Activated CD8-positive, alpha-beta memory T cell treated with anti-CD3 and anti-CD28 coated beads, Interleukin-2, amount 10 ng/mL, durations not matched to agents 7 days and 5 days (primary cell): ENCODE results near the gene TMEM151B. TPM values are rescaled to one million over a fixed set of nuclear protein-coding genes. Genes with fewer than 3 reads are reported as not detected.

Experiments used
- ATAC-seq: fragments of 150-1000 bp; cut with Tn5 transposase; one replicate; pipeline ENCODE4 v1.10.0; 2021; ENCODE audit warnings: moderate library complexity
- CTCF ChIA-PET: fragments of 350-600 bp; sonication (Branson Sonifier 250); formaldehyde crosslinking; loops from one replicate; lab custom pipeline; 2021; ENCODE audit warnings: antibody characterized with exemption; lab: Charles Lee
- DNase-seq: peaks from one replicate; pipeline ENCODE4 v3.0.0-alpha.2; 2020
- H3K27ac Mint-ChIP-seq: one replicate; pipeline ENCODE4 v1.8.0; 2021; ENCODE audit warnings: mild to moderate bottlenecking, mixed read lengths
- H3K27me3 Mint-ChIP-seq: one replicate; pipeline ENCODE4 v1.8.0; 2021; ENCODE audit warnings: mixed read lengths
- H3K36me3 Mint-ChIP-seq: one replicate; pipeline ENCODE4 v1.8.0; 2021; ENCODE audit warnings: mild to moderate bottlenecking, mixed read lengths
- H3K4me1 Mint-ChIP-seq: one replicate; pipeline ENCODE4 v1.8.0; 2021; ENCODE audit warnings: mixed read lengths
- H3K4me3 Mint-ChIP-seq: one replicate; pipeline ENCODE4 v1.8.0; 2021; ENCODE audit warnings: mild to moderate bottlenecking, moderate library complexity, mixed read lengths
- H3K9me3 Mint-ChIP-seq: one replicate; pipeline ENCODE4 v1.8.0; 2022; ENCODE audit warnings: low read depth, mixed read lengths
- total RNA-seq, 2 experiments: library from RNA; stranded (reverse); gene quantifications; one replicate each; pipeline ENCODE4 v1.2.3, GENCODE V29; 2021

The TMEM151B gene
- total RNA-seq, 2 experiments from 2014 or later: 0.06 TPM; not detected in 1

DNA sequence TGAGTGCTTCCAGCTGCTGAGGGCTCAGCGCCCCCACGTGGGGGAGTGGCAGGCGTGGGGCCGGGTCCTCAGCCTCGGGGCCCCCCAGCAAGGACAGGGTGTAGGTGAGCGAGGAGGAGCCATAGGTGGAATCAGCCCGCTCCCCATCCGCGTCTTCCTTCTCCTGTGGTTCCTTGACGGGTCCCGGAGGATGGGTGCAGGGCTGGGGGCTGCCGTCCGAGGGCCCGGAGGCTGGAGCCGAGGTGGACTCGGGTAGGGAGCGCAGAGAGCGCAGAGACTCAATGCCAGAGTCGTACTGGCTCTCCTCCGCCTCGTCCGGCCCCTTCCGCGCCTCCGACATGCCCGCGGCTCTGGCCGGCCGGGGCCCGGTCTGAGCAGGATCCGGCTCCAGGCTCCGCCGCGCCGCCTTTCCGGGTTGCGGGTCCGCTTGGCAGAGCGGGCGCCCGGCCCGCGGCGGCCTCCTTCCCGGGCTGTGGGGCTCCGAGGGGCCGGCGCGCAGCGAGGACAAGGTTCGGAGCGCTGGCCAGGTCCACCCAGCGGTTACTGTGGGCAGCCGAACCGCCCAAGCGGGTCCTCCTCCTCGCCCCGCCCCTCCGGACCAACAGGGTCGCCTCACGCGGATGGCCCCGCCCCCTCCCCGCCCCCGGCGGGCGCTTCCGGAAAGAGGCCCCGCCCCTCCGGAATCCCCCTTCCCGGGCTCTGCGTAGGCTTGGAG lies 5.1 kb upstream of the TMEM151B start, which contains the start of gene NFKBIE:
Gene NFKBIE, minus strand, starts transcription at position 545 of the 715 bp plus-strand sequence. Its CDS starts 205 bp downstream, at position 340.
- ATAC-seq: peak; percentile 74
- H3K36me3 Mint-ChIP-seq: peaks cover 18% of the 10 kb centered on the region
- peaks cover 60% of the 10 kb centered on the region for H3K4me1 Mint-ChIP-seq
- H3K27me3 Mint-ChIP-seq: peaks cover 18% of the 10 kb centered on the region
- no peaks in the 10 kb centered on the region for H3K9me3 Mint-ChIP-seq
- peak within 1 kb of the TSS; percentile 96 for H3K27ac Mint-ChIP-seq
- CTCF ChIA-PET: interaction anchor here (0.7 to 7.0 kb wide), 14 partner anchors 8 to 133 kb away, joined by 3 to 94 read pairs (median 6); partner anchors contain the start of genes AARS2, HSP90AB1, SLC35B2 and SPATS1
- peak; percentile 94 for DNase-seq
- peak within 1 kb of the TSS; percentile 97 for H3K4me3 Mint-ChIP-seq

DNA sequence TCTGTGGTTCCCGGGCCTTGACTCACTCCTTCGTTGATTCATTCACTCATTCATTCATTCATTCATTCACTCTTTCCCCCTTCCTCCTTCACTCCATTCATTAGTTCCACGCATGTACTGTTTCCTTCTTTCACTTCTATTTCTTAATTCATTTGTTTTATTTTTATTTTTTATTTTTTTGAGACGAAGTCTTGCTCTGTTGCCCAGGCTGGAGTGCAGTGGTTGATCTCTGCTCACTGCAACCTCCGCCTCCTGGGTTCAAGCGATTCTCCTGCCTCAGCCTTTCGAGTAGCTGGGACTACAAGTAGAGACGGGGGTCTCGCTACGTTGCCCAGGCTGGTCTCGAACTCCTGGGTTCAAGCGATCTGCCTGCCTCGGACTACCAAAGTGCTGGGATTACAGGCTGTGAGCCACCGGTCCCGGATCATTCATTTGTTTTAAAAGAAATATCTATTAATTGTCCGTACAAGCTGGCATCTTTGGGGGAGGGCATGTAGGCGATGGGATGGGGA lies 4.5 kb upstream of the TMEM151B start:
- H3K27ac Mint-ChIP-seq: peak overlapping the region; percentile 93
- ATAC-seq: no peak
- CTCF ChIA-PET: interaction anchor here (1.0 to 7.0 kb wide), 8 partner anchors 9 to 93 kb away, joined by 4 to 94 read pairs (median 13); partner anchors contain the start of genes AARS2, HSP90AB1, SLC35B2 and SPATS1
- no peaks in the 10 kb centered on the region for H3K9me3 Mint-ChIP-seq
- peaks cover 18% of the 10 kb centered on the region for H3K27me3 Mint-ChIP-seq
- H3K4me3 Mint-ChIP-seq: peak overlapping the region; percentile 97
- no peak for DNase-seq
- peaks cover 58% of the 10 kb centered on the region for H3K4me1 Mint-ChIP-seq
- H3K36me3 Mint-ChIP-seq: peaks cover 13% of the 10 kb centered on the region

DNA sequence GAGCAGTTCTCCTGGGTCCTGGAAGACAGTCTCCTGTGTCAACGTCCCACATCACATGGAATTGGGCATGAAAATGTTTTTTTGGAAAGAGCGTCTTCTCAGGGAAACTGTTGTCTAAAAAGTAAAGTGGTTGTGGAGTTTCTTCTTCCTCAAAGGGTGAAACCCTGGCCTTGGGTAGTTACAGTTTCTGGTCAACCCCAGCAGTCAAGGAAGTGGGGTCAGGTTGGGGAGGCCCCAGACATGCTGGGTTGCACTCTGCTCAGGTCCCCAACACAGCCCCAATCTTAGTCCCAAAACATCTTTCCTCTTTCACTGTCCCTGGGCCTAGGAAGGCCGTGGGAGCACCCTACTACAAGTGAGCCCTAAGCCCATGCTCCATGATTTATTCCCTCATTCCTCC lies 3.9 kb upstream of the TMEM151B start:
- ATAC-seq: no peak
- peak; percentile 69 for DNase-seq
- H3K36me3 Mint-ChIP-seq: peaks cover 7% of the 10 kb centered on the region
- peak overlapping the region; percentile 97 for H3K4me3 Mint-ChIP-seq
- peak overlapping the region; percentile 93 for H3K27ac Mint-ChIP-seq
- no peaks in the 10 kb centered on the region for H3K9me3 Mint-ChIP-seq
- H3K27me3 Mint-ChIP-seq: peaks cover 22% of the 10 kb centered on the region
- CTCF ChIA-PET: interaction anchor here (0.7 to 7.0 kb wide), 12 partner anchors 10 to 200 kb away, joined by 3 to 94 read pairs (median 12); partner anchors contain the start of genes AARS2, HSP90AB1, SLC35B2 and SPATS1
- peaks cover 53% of the 10 kb centered on the region for H3K4me1 Mint-ChIP-seq

DNA sequence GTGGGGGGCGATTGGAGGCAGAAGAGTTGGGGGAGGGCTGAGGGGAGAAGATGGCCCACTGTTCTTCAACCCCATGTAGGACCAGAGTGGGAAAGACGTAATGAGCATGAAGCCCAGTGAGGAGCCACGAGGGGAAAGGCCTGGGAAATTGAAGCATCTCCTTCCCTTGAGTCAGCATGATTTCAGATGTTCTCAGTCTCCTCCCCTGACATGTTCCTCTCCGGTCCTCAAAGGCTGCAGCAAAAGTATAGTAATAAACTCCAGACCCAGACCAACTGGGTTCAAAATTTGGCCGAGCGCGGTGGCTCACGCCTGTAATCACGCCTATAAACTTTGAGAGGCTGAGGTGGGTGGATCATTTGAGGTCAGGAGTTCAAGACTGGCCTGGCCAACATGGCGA lies 3.0 kb upstream of the TMEM151B start:
- DNase-seq (no peak), ATAC-seq (no peak)
- CTCF ChIA-PET: interaction anchor here (0.7 to 7.0 kb wide), 21 partner anchors 11 to 199 kb away, joined by 3 to 94 read pairs (median 7); partner anchors contain the start of genes AARS2, HSP90AB1, SLC29A1 and SLC35B2
- Mint-ChIP-seq H3K36me3 (peaks cover 7% of the 10 kb centered on the region), H3K4me1 (peaks cover 44% of the 10 kb centered on the region), H3K9me3 (no peaks in the 10 kb centered on the region), H3K27me3 (peaks cover 31% of the 10 kb centered on the region), H3K27ac (no peak overlapping the region), H3K4me3 (no peak overlapping the region)

DNA sequence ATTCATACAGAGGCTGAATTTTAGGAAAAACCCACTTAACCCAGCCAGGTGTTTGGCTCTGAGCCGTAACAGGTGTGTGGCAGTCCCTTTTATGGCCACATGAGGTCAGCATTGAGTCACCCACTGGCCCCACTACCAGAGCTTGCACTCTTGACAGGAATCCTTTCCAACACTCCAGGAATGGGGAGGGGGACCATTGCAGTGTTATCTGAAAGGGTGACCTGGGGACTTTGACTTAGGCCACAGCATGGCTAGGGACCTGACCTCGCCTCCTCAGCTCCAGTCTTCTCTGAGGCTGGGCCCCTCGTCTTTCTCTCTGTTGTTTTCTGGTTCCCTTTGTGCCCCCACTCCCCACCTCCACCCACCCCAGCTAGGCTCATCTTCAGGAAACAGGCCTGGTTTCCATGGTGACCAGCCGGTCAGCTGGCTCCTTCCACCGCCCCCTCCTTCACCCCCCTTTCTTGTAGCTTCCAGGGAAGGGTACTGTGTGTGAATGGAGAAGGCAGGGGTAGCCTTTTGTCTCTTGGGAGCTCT lies 2.1 kb upstream of the TMEM151B start:
- Mint-ChIP-seq H3K27me3 (peaks cover 40% of the 10 kb centered on the region), H3K4me1 (peaks cover 37% of the 10 kb centered on the region), H3K36me3 (peaks cover 6% of the 10 kb centered on the region), H3K4me3 (no peak overlapping the region), H3K9me3 (no peaks in the 10 kb centered on the region), H3K27ac (no peak overlapping the region)
- CTCF ChIA-PET: interaction anchor here (0.7 to 7.0 kb wide), 25 partner anchors 11 to 198 kb away, joined by 3 to 94 read pairs (median 5); partner anchors contain the start of genes AARS2, HSP90AB1, SLC29A1 and SLC35B2
- DNase-seq (peak; percentile 74), ATAC-seq (no peak)

DNA sequence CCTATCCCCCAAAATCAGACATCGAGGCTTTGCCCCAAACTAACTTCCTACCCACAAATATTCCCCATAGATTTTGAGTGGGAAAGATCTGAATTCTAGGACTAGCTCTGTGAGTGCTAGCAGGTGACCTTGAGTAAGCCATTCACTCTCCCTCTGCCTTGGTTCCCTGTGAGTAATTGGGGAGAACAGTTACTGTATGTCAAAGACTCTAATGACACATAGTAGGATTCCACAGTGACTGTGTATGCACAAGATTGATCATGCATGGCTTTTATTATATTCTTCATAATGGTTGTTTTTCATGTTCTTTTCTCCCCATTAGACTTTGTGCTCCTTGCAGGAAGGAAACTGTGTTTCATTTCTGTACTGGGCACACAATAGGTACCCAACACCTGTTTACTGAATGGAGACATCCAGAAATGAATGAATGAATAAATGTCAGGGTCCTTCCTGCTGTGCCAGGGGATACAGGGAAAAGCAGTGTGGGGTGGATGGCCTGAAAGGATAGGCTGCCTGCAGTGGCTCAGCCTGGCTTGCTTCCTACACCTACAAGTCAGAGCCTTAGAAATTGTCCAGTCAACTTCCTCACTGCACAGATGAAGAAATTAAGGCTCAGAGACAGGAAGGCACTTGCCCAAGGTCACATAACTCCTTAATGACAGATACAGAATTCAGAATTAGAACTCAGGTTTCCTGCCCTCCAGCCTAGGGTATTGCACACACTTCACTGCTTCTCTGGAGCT lies 901 bp upstream of the TMEM151B start:
- H3K27me3 Mint-ChIP-seq: peaks cover 50% of the 10 kb centered on the region
- ATAC-seq (no peak), DNase-seq (no peak)
- no peaks in the 10 kb centered on the region for H3K36me3 Mint-ChIP-seq
- no peak overlapping the region for H3K27ac Mint-ChIP-seq
- CTCF ChIA-PET: interaction anchor here (1.0 to 7.0 kb wide), 10 partner anchors 9 to 117 kb away, joined by 3 to 94 read pairs (median 14); partner anchors contain the start of genes SLC35B2 and SPATS1
- H3K9me3 Mint-ChIP-seq: no peaks in the 10 kb centered on the region
- no peak overlapping the region for H3K4me3 Mint-ChIP-seq
- H3K4me1 Mint-ChIP-seq: peaks cover 37% of the 10 kb centered on the region

DNA sequence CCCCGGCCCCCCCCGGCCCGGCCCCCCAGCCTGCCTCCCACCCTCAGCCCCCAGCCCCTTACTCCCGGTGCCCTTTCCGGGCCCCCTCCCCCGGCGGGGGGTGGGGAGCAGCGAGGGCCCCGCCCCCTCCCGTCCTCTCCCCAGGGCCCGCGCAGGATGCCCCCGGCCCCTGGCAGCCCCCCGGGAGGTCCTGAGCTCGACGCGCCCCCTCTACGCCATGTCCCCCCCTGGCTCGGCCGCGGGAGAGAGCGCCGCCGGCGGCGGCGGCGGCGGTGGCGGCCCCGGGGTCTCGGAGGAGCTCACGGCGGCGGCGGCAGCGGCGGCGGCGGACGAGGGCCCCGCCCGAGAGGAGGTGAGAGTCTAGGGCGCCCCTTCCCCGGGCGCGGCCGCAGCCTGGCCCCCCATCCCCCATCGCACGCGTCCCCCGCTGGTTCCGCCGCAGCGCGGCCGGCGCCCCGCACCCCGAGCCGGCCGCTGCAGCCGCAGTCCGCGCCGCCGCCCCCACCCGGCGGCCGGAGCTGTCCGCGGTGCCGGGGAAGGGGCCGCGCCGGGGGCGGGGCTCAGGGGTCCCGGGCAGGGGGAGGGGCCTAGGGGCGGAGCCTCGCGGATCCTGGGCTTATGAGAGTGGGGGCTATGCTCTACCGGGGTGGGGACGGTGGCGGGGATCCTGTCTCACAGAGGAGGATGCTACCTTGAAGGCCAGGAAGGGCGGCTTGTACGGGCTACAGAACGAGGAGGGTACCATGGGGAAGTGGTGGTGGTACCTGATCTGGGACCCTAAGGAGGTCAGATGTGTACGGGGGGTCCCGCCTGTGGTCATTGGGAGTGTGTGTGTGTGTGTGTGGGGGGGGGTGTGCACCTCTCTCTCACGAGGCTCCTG lies 516 bp downstream of the TMEM151B start:
- no peaks in the 10 kb centered on the region for H3K9me3 Mint-ChIP-seq
- no peak overlapping the region for H3K27ac Mint-ChIP-seq
- peak; percentile 14 for ATAC-seq
- CTCF ChIA-PET: interaction anchor here (0.6 to 7.0 kb wide), 5 partner anchors 34 to 617 kb away, joined by 3 to 94 read pairs (median 4); partner anchors contain the start of gene AARS2
- peaks cover 59% of the 10 kb centered on the region for H3K27me3 Mint-ChIP-seq
- H3K4me1 Mint-ChIP-seq: peaks cover 35% of the 10 kb centered on the region
- DNase-seq: no peak
- H3K36me3 Mint-ChIP-seq: no peaks in the 10 kb centered on the region
- peak overlapping the region; percentile 28 for H3K4me3 Mint-ChIP-seq

DNA sequence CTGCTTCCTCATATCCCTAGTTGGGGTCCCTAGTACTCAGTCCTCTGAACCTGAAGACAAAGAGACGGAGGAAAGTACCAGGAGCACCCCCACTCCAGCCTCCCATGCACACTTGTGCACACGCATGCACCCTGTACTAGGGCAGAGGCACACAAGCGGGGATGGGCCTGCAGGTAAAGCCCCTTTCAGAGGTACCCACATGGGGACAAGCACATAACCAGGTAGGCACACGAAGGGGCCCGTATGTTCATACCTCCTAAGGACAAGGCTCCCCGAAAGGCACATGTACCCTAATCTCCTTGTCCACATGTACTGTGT lies 1.1 kb downstream of the TMEM151B start:
- H3K27ac Mint-ChIP-seq: no peak overlapping the region
- ATAC-seq (no peak), DNase-seq (no peak)
- H3K4me1 Mint-ChIP-seq: peaks cover 29% of the 10 kb centered on the region
- H3K36me3 Mint-ChIP-seq: no peaks in the 10 kb centered on the region
- H3K27me3 Mint-ChIP-seq: peaks cover 59% of the 10 kb centered on the region
- H3K9me3 Mint-ChIP-seq: no peaks in the 10 kb centered on the region
- H3K4me3 Mint-ChIP-seq: peak overlapping the region; percentile 28
- CTCF ChIA-PET: interaction anchor here (0.6 to 7.0 kb wide), 2 partner anchors 34 to 618 kb away, joined by 3 to 94 read pairs; no protein-coding TSS in a partner anchor

DNA sequence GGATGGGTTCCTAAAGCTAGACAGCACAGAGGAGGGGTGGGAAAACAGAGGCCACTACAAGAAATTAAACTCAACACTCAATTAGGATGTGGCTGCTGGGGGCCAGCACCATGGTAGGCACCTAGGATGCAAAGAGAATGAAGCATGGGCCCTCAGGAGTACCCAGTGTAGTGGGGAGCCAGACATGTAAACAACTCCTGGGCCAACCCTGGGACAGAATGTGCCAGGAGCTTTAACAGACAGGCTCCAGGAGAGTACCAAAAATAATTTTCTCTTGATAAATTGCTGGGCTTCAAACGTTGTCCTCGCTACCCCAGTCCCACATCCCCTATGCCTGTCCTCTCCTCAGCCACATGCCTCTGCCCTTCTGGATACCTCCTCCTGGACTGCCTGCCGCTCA lies 1.7 kb downstream of the TMEM151B start:
- no peak for DNase-seq
- Mint-ChIP-seq H3K27me3 (peaks cover 63% of the 10 kb centered on the region), H3K4me3 (no peak overlapping the region), H3K9me3 (no peaks in the 10 kb centered on the region), H3K36me3 (no peaks in the 10 kb centered on the region), H3K27ac (no peak overlapping the region), H3K4me1 (peaks cover 24% of the 10 kb centered on the region)
- no peak for ATAC-seq
- CTCF ChIA-PET: interaction anchor here (7.0 kb wide), 1 partner anchor 33 kb away, joined by 94 read pairs; no protein-coding TSS in a partner anchor

DNA sequence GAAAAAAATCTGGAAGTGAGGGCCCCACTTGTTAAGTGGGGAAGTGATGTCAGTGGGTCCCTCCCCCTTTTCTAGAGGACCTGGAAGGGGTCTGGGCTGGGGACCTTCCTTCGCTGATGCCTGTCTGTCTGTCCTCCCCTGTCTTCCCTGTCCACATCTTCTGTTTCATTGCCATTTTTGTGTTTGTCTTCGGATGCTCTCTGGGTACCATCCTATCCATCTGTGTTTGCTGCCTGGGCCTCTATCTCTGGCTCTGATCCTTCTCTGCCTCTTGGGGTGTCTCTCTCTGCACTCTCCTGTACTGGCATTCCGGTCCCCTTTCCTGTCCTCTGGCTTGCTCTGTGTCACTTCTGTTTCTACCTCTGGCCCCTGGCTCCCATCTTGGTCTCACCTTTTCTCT lies 2.3 kb downstream of the TMEM151B start:
- CTCF ChIA-PET: interaction anchor here (7.0 kb wide), 1 partner anchor 33 kb away, joined by 94 read pairs; no protein-coding TSS in a partner anchor
- no peak overlapping the region for H3K4me3 Mint-ChIP-seq
- peaks cover 20% of the 10 kb centered on the region for H3K4me1 Mint-ChIP-seq
- H3K27ac Mint-ChIP-seq: no peak overlapping the region
- H3K27me3 Mint-ChIP-seq: peaks cover 69% of the 10 kb centered on the region
- no peaks in the 10 kb centered on the region for H3K9me3 Mint-ChIP-seq
- ATAC-seq: no peak
- no peaks in the 10 kb centered on the region for H3K36me3 Mint-ChIP-seq
- no peak for DNase-seq

DNA sequence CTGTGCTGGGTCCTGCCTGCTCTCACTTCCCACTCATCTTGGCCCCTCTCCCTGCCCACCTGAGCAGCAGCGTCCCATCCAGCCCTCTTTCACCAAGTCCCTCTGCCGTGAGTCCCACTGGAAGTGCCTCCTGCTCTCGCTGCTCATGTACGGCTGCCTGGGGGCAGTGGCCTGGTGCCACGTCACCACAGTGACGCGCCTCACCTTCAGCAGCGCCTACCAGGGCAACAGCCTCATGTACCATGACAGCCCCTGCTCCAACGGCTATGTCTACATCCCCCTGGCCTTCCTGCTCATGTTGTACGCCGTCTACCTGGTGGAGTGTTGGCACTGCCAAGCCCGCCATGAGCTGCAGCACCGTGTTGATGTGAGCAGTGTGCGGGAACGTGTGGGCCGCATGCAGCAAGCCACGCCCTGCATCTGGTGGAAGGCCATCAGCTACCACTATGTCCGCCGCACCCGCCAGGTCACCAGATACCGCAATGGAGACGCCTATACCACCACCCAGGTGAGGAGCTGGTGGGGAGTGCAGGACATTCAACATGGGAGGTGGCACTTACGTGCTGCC lies 2.8 kb downstream of the TMEM151B start:
- no peak overlapping the region for H3K27ac Mint-ChIP-seq
- DNase-seq (no peak), ATAC-seq (no peak)
- H3K36me3 Mint-ChIP-seq: no peaks in the 10 kb centered on the region
- H3K4me3 Mint-ChIP-seq: no peak overlapping the region
- H3K27me3 Mint-ChIP-seq: peaks cover 74% of the 10 kb centered on the region
- H3K4me1 Mint-ChIP-seq: peaks cover 15% of the 10 kb centered on the region
- CTCF ChIA-PET: interaction anchor here (1.0 to 1.2 kb wide), 2 partner anchors 23 to 65 kb away, joined by 3 read pairs; no protein-coding TSS in a partner anchor
- no peaks in the 10 kb centered on the region for H3K9me3 Mint-ChIP-seq
